HG03139 (cell line): ENCODE measurements around the gene FCHO1.

Experiments
- ATAC-seq: cut with Tn5 transposase; IDR thresholded peaks from one replicate; pipeline ENCODE4 v1.9.1; 2021; ENCODE audit not compliant: unreplicated experiment

The FCHO1 gene

GRCh38 chr19:17751103-17751911 is at the start of gene FCHO1:
Gene FCHO1, plus strand, starts transcription at chr19:17751477. Its CDS starts 3,688 bp downstream, at chr19:17755165.
- ATAC-seq, result no peak

GRCh38 chr19:17703824-17704463 is 47.3 kb upstream of the FCHO1 start:
- ATAC-seq, result no peak

GRCh38 chr19:17706750-17707181 is 44.5 kb upstream of the FCHO1 start:
- ATAC-seq, result no peak

GRCh38 chr19:17711851-17712250 is 39.4 kb upstream of the FCHO1 start:
- ATAC-seq, result no peak

GRCh38 chr19:17716309-17716929 is 34.9 kb upstream of the FCHO1 start:
- ATAC-seq, result no peak

- ATAC-seq, result no peak
Observed at GRCh38 chr19:17718550-17718946, 32.7 kb upstream of the FCHO1 start.

GRCh38 chr19:17718947-17719711 is 32.1 kb upstream of the FCHO1 start, which contains the start of gene MAP1S:
Gene MAP1S, plus strand, starts transcription at chr19:17719480. Its CDS starts 23 bp downstream, at chr19:17719503.
- ATAC-seq, result peak; percentile 62

GRCh38 chr19:17719730-17720400 is 31.4 kb upstream of the FCHO1 start:
- no peak for ATAC-seq

GRCh38 chr19:17720440-17720839 is 30.8 kb upstream of the FCHO1 start:
- ATAC-seq, result no peak

GRCh38 chr19:17721111-17721628 is 30.1 kb upstream of the FCHO1 start:
- ATAC-seq, result no peak

- ATAC-seq, result no peak
Observed at GRCh38 chr19:17721821-17722220, 29.5 kb upstream of the FCHO1 start.

GRCh38 chr19:17722655-17723240 is 28.5 kb upstream of the FCHO1 start:
- no peak for ATAC-seq

GRCh38 chr19:17724655-17725054 is 26.6 kb upstream of the FCHO1 start:
- no peak for ATAC-seq

GRCh38 chr19:17725422-17726078 is 25.7 kb upstream of the FCHO1 start:
- no peak for ATAC-seq

GRCh38 chr19:17726136-17726741 is 25.0 kb upstream of the FCHO1 start:
- no peak for ATAC-seq

- no peak for ATAC-seq
Observed at GRCh38 chr19:17726964-17727773, 24.1 kb upstream of the FCHO1 start.

- no peak for ATAC-seq
Observed at GRCh38 chr19:17727843-17728242, 23.4 kb upstream of the FCHO1 start.

- ATAC-seq, result no peak
Observed at GRCh38 chr19:17733127-17733526, 18.1 kb upstream of the FCHO1 start.
